ENCODE measurements around the gene TCERG1L.
A peak's percentile ranks its signal among the peaks of the same experiment; 100 is the strongest.
"Not testable (repeated sequence)": the region's sequence is repeated elsewhere in the genome, so short reads cannot be mapped to it uniquely, and the experiment has no call there.

TCERG1L gene

DNA sequence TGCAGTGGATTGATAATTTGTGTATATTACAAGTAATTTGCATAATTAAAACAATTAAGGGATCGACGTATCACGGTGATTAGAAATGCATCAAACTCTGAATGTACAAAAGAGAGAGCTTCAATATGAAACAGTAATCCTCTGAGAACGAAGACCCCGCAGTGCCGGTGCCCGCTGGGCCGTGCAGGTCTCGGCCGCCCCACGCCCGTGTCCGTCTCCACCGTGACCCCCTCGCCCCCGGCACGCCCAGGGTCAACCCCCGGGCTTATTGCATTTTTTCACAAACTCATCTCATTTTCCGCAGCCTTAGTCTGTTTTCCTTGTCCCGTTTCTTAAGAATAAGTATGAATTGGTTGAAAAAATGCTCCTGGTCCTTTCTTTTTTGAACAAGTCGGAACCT, 218.6 kb downstream of the TCERG1L start:
- no peak for DNase-seq

DNA sequence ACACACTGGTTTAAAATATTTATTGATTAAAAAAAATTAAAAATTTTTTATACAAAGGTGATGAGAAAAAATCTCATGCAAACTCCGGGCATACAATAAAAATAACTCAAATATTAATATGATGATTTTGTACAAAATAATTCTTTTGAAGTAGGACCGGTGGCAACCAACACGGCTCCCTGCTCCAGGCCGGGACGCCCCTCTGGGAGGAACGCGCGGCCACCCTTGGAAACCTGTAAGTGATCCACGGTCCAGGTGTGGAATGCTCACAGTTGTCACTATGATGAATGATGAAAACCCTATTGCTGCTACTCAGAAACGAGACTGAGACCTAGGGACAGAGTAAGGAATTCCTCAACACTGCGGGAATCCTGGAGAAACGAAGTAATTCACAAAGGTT, 219.1 kb downstream of the TCERG1L start:
- DNase-seq = no peak

DNA sequence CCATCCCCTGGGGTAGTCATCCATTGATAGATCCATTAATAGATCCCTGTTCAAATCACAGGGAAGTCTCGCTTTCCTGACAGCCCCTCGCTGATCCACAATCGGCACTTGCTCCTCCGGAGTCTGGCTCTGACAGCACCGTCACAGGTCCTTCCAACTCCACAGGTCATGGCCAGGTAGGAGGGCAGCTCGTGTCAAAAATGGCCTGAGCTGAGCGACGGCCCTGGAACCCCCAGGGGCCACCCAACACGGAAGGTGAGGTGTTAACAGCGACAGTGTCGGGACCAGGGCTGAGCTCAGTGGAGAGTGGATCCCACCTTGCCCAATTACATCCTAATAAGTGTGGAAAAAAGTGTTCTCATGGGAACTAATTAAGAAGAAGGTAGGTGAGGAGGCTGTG, 219.8 kb downstream of the TCERG1L start:
- no peak for DNase-seq

DNA sequence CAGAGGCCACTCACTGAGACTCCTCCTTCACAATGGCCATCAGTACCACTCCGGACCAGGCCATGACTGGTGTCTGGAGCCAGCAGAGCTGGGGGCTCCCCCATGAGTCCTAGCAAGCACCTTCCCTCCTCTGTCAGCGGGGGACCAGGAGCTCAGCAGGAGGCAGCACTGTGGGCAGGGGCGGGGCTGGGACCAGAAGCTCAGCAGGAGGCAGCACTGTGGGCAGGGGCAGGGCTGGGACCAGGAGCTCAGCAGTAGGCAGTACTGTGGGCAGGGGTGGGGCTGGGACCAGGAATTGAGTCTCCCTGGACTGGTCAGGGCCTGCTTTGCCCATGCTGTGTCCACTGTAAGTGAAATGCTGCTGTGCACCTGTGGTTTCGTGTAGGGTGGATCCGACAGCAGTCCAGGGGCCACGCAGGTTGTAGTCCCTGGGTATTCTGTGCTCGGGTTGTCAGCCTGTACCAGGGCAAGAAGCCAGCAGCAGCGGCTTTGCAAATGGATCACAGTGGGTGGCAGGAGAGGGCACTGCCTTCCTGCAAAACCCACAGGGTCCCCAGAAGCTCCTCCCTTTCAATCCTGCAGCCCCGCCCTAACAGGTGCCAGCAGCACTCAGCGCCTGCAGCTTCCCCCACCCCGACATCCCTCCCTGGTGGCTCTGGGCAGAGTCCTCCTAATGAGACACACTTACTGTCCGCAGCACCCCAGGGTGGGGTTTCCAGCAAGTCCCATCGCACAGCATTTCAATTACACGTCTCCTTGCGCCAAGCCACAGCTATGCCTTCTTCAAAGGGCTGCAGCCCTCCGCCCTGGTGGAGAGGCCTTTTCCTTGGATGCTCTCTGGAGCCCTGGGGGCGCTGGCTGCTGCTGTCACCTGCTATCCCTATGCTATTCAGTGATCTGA, 220.5 kb downstream of the TCERG1L start:
- peak; percentile 39 for DNase-seq

DNA sequence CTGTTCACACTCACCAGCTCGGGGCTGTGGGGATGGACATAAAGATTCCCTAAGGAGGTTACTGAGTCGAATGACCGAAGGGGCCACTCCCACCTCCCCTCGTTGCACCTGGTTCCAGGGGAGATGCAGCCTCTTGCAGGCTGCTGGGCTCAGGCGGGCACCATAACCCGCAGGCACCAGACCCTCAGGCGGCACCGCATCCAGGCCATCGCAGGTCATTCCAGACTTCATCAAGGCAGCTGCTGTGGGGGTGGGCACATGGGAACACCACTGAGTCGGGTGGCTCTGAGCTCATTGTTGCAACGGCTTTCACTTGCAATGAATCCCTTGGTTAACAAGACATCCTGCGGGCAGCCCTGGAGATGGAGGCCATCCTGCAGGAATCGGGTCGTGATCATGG, 221.7 kb downstream of the TCERG1L start:
- no peak for DNase-seq

DNA sequence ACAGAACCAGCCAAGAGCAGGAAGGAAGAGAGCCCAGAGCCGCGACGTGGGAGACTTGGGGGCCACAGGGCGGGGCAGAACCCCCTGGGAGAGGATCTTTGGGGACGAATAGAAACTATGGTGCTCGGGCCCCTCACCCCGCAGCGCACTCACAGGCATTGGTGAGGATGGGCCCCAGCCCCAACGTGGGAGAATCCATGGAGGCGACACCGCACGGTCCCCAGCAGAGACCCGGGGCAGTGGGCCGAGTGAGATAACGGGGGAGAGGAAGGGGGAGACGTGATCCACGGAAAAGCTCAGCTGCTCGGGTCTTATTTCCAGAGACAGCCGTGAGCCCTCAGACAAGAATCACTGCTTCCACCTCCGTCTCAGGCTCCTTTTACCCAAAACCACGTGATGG, 222.4 kb downstream of the TCERG1L start:
- DNase-seq = no peak

DNA sequence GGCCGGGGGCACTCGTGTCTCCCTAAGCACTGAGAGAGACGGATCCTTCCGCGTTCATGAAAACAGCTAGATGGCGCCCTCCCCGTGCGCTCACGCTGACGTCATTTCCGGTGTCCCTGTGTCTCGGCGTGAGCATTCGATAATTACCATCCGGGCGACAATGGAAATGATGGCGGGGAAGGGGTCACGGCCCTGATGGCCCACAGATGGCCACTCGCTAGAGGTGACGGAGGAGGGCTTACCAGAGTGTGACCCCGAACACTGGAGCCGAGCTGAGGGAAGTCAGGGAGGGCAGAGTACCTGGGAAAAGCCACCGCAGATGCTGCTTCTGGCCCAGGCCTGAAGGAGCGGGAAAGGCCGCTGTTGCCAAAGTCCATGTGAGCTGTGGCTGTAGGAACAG, 222.9 kb downstream of the TCERG1L start:
- DNase-seq = no peak

DNA sequence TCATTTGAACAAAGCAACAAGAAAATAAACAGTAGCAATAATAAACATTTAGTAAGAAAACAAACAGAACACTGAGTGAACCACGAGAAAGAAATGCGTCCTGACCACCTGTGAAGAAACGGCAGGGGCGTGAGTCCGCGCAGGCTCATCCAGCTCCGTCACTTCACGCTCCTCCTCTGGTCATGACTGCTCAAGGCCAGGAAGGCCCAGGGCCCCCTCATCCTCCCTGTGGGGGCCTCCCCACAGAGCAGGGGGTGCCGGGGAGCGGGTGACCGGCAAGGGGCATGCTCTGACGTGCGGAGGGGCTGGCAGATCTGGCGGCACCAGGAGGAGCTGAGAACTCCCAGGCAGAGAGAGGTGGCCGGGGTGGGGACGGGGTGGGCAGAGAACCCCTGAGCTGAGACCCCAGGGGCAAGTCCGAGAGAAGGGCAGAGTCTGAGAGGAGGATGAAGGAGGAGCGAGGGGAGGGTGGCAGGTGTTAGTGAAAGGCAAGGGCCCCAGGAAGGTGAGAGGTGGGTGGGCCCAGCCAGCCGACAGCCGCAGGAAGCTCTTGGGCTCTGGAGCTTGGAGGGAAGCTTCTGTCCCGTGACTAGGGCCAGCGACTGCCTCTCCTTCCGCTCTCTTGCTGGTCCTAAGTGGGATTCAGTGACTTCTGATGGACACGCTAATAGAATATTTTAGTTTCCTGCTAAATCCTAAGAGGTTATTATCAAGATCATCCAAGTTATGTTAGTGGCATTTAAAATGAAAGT, 223.9 kb downstream of the TCERG1L start:
- DNase-seq = no peak

DNA sequence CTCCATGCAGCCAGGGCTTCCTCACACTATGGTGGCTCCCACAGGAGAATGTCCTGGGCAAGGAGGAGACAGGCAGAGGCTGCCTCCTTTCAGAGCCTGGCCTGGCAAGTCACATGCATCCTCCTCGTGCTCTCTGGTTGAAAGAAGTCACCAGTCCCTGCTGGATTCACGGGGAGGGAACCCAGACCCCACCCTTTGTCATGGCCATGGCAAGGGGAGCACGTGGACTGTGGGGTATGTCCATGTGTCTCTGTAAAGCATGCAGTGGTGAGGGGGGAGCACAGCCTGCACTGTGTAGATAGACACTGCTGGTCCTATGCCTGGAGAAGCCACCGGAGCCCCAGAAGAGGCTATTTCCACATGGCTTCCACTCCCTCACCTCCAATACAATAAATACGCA, 225.0 kb downstream of the TCERG1L start:
- no peak for DNase-seq

DNA sequence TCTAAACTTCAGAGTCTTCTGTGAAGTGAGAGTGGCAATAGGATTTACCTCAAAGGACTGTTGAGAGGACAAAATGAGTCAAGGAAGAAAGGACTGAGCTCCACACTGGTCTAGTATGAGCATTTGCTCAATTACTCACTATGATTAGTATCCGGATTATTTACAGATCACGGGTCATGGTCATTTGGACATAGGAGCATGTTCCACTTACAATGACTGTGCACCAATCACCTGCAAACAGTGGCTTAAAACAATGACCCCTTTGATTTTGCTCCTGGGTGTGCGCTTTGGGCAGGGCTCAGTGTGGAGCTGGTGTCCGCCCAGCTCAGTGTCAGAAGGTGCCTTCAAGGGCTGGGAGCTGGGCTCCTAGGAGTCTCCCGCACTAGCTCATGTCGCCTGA, 225.4 kb downstream of the TCERG1L start:
- DNase-seq = no peak

DNA sequence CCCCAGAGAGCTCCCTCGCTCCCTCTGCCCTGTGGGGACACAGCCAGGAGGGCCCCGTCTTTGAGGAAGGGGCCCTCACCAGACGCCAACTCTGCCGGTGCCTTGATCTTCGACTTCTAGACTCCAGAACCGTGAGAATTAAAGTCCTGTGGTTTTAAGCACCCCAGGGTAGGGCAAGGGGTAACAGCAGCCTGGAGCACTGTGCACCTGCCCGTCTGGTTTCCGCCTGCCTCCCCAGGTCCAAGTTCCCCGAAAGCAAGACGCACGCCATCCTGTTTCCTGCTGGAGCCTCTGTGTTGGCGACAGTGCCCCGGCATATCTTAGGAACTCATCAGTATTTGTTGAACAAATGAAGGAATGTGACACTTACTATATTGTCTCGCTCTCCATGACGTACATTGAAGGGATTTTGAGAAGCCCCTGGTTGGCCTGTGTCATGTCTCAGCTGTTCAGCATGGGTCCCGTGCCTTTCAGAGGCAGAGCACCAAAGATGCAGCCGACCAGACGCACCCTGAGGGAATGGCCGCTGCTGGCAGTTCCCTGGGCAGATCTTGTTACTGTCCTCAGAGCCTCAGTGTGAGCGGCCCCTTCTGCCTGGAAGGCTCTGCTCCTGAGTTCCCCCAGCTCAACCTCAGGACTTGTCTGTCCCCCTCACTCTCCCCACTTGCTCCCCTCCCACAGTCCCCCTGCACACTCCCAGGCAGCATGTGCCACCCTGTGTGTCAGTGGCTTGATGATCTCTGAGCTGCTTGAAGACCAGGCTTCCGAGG, 226.2 kb downstream of the TCERG1L start:
- peak; percentile 35 for DNase-seq

DNA sequence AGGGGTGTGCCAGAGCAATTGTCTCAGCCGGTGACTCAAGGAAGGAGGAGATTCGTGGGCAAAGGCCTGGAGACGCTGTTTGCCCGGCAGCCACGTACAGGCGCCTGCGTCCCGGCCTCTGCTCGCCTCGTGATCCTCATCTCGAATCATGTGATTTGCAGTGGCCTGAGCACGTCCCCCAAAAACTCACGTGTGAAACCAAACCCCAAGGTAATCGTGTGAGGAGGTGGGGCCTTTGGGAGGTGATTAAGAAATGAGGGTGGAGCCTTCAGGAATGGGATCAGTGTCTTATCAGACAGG, 226.8 kb downstream of the TCERG1L start:
- DNase-seq = no peak

DNA sequence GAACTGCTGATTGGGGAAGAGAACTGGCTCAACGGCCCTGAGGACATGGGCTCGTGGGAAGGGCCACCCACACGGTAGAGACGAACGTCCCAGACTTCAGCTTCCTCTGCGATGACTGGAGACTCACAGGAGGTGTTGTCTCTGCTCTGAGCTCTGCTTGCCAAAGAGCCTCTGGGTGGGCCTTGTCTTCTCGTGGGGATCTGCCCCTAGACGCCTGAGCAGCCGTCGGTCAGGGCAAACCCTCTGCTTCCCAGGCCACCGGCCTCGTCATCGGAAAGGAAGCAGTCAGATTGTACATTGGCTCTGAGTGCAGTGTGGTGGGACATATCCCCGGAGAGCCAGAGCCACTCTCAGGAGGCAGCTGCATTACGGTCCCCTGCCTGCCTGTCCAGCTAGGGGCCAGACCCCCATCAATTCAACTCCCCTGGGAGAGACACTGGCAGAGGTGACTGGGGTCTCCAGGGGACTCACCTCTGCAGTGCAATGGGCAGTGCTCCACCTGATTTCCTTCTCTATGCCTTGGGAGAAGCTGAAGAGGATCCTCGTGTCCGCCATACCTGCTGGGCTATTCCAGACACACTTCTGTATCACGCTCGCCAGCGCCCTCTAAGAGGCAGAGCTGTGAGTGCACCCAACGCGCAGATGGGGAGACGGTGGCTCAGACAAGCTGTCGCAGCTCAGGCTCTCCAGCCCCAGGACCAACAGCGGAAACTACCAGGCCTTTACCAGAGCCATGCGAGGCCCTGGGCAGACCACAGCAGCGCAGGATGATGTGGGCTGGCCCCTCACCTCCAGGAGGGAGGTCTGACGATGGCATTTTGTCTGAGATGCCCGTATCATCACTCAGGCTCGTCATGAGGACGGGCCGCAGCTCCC, 227.4 kb downstream of the TCERG1L start:
- DNase-seq = no peak

DNA sequence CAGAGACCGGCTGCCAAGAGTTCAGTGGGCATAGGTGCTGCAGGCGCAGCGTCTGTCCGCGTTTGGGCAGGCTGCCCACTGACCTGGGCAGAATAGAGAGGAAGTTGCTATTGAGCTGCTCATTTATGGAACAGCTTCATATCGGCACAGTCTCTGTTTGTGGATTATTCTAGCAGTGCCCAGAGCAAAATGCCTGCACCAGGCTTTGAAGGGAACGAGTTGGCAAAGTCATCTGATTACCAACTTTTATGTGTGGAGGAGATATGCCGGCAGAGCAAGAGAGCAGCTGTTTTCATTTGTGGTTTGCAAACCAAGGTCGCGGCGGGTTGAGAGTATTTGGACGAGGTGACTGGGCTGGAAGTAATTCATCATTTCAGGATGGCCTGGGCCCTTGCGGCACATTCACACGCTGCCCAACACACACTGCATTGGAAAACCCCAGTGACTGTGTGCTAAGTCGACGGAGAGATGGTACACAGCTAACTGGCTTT, 228.5 kb downstream of the TCERG1L start:
- DNase-seq = no peak

DNA sequence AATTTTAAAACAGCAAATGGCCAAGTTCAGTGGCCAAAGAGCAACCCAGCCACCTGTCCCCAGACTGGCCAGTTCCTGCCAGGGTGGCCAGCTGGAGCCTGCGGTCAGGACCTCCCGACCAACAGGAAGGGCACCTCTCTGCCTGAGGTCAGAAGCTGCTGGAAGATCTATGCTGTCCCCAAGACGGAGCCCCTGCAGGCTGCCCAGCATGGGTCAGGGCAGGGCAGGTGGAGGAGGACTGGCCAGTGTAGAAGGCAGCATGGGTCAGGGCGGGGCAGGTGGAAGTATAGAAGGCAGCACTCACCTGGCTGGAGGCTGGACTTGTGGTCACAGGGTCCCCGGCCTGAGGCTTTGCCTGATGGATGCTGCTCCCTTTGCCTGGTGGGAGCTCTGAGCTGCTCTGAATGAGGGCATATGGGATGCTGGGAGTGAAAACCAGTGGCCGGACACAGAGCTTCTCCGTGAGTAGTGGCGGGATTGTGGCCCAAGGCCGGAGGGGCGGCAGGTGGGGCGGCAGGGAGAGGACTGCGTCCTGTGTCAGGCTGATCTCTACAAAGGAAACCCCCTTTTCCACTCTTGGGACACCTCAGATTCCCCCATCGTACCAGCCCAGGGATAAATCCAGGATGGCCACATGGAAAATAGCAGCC, 229.2 kb downstream of the TCERG1L start:
- no peak for DNase-seq

DNA sequence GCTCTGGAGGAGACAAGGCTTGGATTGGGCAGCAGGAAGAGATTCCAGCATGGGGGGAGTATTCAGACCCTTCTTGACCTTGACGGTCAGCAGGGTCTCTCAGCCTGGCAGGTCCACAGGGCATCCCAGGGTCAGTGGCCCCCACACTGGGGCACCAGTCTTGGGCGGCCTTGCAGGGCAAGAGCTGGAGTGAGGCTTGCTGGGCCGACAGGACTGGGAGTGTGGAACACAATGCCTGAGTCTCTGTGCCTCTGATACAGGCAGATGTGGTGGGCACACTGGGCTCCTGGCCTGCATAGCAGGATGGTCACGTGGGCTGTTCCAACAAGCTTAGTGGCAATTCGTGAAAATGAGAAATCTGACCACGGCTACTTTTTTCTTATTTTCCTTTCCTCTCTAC, 229.7 kb downstream of the TCERG1L start:
- no peak for DNase-seq

DNA sequence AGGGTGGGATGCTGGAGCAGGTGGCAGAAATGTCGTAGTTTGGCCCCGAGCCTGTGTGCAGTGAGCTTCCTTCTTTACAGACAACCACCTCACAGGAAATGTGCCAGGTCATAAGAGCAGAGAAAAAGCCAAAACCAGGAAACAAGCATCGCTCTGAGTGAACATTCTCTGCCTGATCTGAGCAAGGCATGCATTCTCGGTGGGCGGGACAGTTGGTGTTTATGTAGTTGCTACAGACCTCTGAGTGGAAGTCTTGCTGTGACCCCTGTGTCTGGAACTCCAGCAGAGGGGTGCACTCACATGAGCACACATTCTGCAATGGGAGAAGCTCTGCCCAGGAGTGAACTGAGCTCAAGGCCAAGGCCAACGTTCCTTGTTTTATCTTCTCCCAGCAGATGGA, 230.1 kb downstream of the TCERG1L start:
- DNase-seq = peak; percentile 43

DNA sequence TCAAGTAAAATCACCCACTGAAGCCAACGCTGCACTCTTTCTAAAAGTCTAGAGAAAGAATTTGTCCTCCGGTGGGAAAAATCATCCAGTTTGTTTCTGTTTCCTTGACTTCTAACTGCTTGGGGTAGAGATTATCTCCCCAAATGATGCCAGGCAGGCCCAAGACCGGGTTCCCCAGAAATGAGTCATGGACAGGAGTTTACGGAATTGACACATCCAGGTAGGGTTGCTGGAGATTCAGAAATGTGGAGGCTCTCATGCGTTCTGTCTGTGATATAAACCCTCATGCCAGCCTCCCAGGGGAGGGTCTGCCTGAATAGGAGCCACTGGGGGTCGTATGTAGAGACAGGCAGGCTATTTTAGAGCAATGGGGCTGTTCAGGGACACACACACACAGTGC, 230.9 kb downstream of the TCERG1L start:
- no peak for DNase-seq

DNA sequence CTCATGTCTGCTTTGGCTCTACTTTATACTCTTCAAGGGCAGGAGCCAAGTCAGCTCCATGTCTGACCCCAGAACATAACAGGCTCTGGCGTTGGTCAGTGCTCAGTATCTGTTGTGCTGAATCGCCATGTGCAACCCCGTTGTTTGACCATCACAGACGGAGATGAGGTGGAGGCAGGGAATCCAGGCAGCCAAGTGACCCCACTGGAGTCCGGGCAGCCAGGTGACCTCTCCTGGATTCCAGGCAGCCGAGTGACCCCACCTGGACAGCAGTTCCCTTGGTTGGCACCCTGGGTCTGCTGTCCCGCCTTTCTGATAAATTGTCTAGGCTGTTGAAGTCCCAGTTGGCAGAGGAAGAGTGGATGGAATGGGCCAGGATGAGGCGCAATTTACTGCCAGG, 232.2 kb downstream of the TCERG1L start:
- DNase-seq = no peak

DNA sequence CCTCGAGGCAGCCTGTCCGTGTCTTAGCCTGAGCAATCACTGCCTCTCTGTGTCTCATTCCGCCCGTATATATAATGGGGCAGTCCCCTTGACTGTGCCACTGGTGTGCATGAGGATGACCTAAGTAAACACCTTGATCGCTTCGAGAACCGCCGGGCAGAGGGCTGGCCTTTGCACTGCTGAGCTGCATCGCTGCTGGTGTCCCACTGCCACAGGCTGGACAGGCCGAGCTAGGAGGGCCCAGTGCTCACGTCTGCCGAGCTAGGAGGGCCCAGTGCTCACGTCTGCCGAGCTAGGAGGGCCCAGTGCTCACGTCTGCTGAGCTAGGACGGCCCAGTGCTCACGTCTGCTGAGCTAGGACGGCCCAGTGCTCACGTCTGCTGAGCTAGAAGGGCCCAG, 232.6 kb downstream of the TCERG1L start:
- not testable (repeated sequence) for DNase-seq

DNA sequence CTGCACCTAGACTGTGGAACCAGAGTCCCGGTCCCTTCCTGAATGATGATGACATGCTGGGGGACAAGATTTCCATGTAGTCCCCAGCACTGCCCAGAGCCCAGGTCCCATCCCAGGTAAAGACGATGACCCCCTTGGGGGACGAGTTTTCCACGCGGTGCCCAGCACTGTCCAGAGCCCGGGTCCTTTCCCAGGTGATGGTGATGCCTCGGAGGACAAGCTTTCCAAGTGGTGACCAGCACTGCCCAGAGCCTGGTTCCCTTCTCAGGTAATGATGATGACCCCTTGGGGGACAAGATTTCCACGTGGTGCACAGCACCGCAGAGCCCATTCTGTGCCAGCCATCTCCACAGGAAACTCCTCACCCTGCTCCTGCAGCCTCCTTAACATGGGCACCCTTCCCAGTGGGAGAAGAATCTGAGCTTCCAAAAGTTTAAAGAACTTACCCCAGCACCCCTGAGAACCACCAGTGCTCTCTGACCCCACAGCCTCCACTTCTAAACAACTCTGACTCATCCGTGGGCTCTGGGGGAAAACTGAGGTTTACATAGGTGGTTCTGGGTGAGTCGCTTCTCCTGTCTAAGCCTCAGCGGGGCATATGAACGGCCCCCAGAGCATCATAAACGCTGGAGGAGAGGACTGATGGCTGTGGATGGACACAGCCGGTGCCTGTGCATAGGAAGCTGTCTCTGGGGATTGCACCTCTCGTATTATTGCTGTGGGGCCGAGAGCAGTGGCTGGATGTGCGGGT, 233.2 kb downstream of the TCERG1L start:
- DNase-seq = no peak
